HepG2 (cell line): ENCODE results near the gene ZBTB46. TPM values are rescaled to one million over a fixed set of nuclear protein-coding genes. Genes with fewer than 3 reads are reported as not detected.

Source experiments
- ATAC-seq: fragments of 200-7000 bp; cut with Tn5 transposase; 3 replicates; pipeline ENCODE4 v1.9.1; 2020; ENCODE audit warnings: mild to moderate bottlenecking, moderate library complexity
- BruUV-seq: library from RNA; stranded (reverse); fragments of 400-500 nt; replicated peaks from 2 replicates; lab custom pipeline; 2021; lab: Mats Ljungman, UMichigan
- CTCF ChIA-PET: fragments of 300-600 bp; formaldehyde crosslinking; extraction: SDS; loops from one replicate; lab custom pipeline; 2021; ENCODE audit warnings: low total read pairs, inconsistent platforms, low intra/inter-chr PET ratio; lab: Yijun Ruan, JAX
- POLR2A ChIA-PET: fragments of 350-600 bp; sonication (Branson Sonifier 250); formaldehyde crosslinking; loops from one replicate; lab custom pipeline; 2020; ENCODE audit warnings: antibody characterized with exemption, inconsistent platforms; lab: Yijun Ruan, JAX
- DNase-seq: peaks from one replicate; pipeline ENCODE4 v3.0.0-alpha.2; 2015; ENCODE audit warnings: low spot score
- FAIRE-seq: peaks from 3 replicates; lab custom pipeline; 2011; peaks lifted over from hg19 to GRCh38; lab: Jason Lieb, UNC
- H2AFZ ChIP-seq: one replicate; pipeline ENCODE4 v1.6.1; 2011; ENCODE audit warnings: low read length, inconsistent platforms
- H3K27ac ChIP-seq: fragments of 300-600 bp; 3 replicates; pipeline ENCODE4 v1.8.0; 2011; ENCODE audit warnings: mixed run types, mild to moderate bottlenecking, mixed read lengths, low read length, inconsistent platforms; ENCODE audit not compliant: insufficient read depth; ENCODE audit errors: extremely low read length
- H3K27me3 ChIP-seq, 2 experiments: fragments of 200-600 bp in 1 of 2; 2 replicates in 1 of 2; 3 replicates in 1 of 2; pipeline versions ENCODE4 v1.6.0 to v1.8.0; 2011; ENCODE audit warnings: low read length in 2 of 2, mild to moderate bottlenecking in 2 of 2, moderate library complexity in 2 of 2, inconsistent platforms in 1 of 2; ENCODE audit not compliant: insufficient read depth in 2 of 2, control insufficient read depth in 1 of 2
- H3K36me3 ChIP-seq, 2 experiments: fragments of 200-600 bp in 1 of 2; replicated peaks in 1 of 2; 2 replicates in 1 of 2; 3 replicates in 1 of 2; pipeline versions ENCODE4 v1.5.1 to v1.8.0; 2011; ENCODE audit warnings: low read length in 2 of 2, inconsistent platforms in 1 of 2; ENCODE audit not compliant: insufficient read depth in 2 of 2, control insufficient read depth in 1 of 2
- H3K4me1 ChIP-seq: 2 replicates; pipeline ENCODE4 v1.5.1; 2012; ENCODE audit warnings: low read length, inconsistent platforms; ENCODE audit not compliant: insufficient read depth
- H3K4me2 ChIP-seq: 2 replicates; pipeline ENCODE4 v1.6.0; 2011; ENCODE audit warnings: low read depth, low read length, inconsistent platforms
- H3K4me3 ChIP-seq, 3 experiments: fragments of 200-600 bp in 1 of 3; sonication (generic), shearing (Covaris generic) in 1 of 3; replicated peaks in 1 of 3; 2 replicates each; pipeline ENCODE4 v1.5.1; 2011 to 2016; ENCODE audit warnings: low read length in 3 of 3, inconsistent platforms in 2 of 3, low read depth in 2 of 3, mild to moderate bottlenecking in 2 of 3, control low read depth in 1 of 3, mixed read lengths in 1 of 3; ENCODE audit not compliant: insufficient read depth in 1 of 3
- H3K79me2 ChIP-seq: one replicate; pipeline ENCODE4 v1.6.1; 2011; ENCODE audit warnings: low read length, inconsistent platforms; ENCODE audit not compliant: insufficient read depth
- H3K9ac ChIP-seq: 2 replicates; pipeline ENCODE4 v1.6.0; 2011; ENCODE audit warnings: mild to moderate bottlenecking, low read depth, low read length, inconsistent platforms; ENCODE audit not compliant: insufficient read depth
- H3K9me3 ChIP-seq: 2 replicates; pipeline ENCODE4 v1.5.1; 2012; ENCODE audit warnings: mild to moderate bottlenecking, low read length
- H4K20me1 ChIP-seq: 2 replicates; pipeline ENCODE4 v1.6.0; 2011; ENCODE audit warnings: inconsistent platforms, mild to moderate bottlenecking, low read length, moderate library complexity; ENCODE audit not compliant: insufficient read depth
- CBX1 ChIP-seq: IDR thresholded peaks from one replicate; pipeline ENCODE4 v1.6.1; 2016; ENCODE audit warnings: antibody characterized with exemption, low read depth
- CENPBD1 ChIP-seq: sonication (generic); formaldehyde crosslinking; IDR thresholded peaks from 2 replicates; pipeline ENCODE4 v1.8.0; 2022; ENCODE audit warnings: missing genetic modification reagents, low read depth, mild to moderate bottlenecking, borderline replicate concordance
- ELF4 ChIP-seq: sonication (generic); formaldehyde crosslinking; IDR thresholded peaks from 2 replicates; pipeline ENCODE4 v1.5.0; 2020; ENCODE audit warnings: missing genetic modification reagents, mild to moderate bottlenecking, moderate library complexity, borderline replicate concordance
- GPBP1L1 ChIP-seq: sonication (generic); formaldehyde crosslinking; IDR thresholded peaks from 2 replicates; pipeline ENCODE4 v1.5.0; 2020; ENCODE audit warnings: mild to moderate bottlenecking, missing genetic modification reagents
- KAT8 ChIP-seq: IDR thresholded peaks from 2 replicates; pipeline ENCODE4 v1.6.1; 2016; ENCODE audit warnings: missing genetic modification reagents, missing compliant biosample characterization
- MTA1 ChIP-seq: sonication (generic); formaldehyde crosslinking; IDR thresholded peaks from 2 replicates; pipeline ENCODE4 v1.4.0; 2020; ENCODE audit warnings: missing genetic modification reagents, mild to moderate bottlenecking, borderline replicate concordance
- NR2F6 ChIP-seq, 2 experiments: IDR thresholded peaks; 2 replicates each; pipeline ENCODE4 v1.6.1; 2016; ENCODE audit warnings: antibody characterized with exemption in 1 of 2, mild to moderate bottlenecking in 1 of 2
- PHF21A ChIP-seq: sonication (generic); formaldehyde crosslinking; IDR thresholded peaks from 2 replicates; pipeline ENCODE4 v1.5.0; 2020; ENCODE audit warnings: mild to moderate bottlenecking, missing genetic modification reagents
- SRSF1 ChIP-seq: fragments of 200-400 bp; formaldehyde crosslinking; optimal IDR thresholded peaks from 2 replicates; pipeline ENCODE3; 2017; ENCODE audit warnings: mild to moderate bottlenecking, low read depth, low read length, moderate library complexity
- ZBTB39 ChIP-seq: sonication (generic); formaldehyde crosslinking; IDR thresholded peaks from 2 replicates; pipeline ENCODE4 v1.5.0; 2020; ENCODE audit warnings: missing genetic modification reagents
- ZFP37 ChIP-seq: sonication (generic); formaldehyde crosslinking; IDR thresholded peaks from 2 replicates; pipeline ENCODE4 v1.4.0; 2020; ENCODE audit warnings: missing genetic modification reagents, borderline replicate concordance
- ZNF746 ChIP-seq: sonication (generic); formaldehyde crosslinking; IDR thresholded peaks from 2 replicates; pipeline ENCODE4 v1.8.0; 2022; ENCODE audit warnings: mild to moderate bottlenecking, missing genetic modification reagents
- ZNF747 ChIP-seq: sonication (generic); formaldehyde crosslinking; IDR thresholded peaks from 2 replicates; pipeline ENCODE4 v1.8.1; 2023; ENCODE audit warnings: missing genetic modification reagents, mild to moderate bottlenecking, borderline replicate concordance
- WGBS: methylation state at CpG from one replicate; pipeline ENCODE4 v1.1.6; 2017; ENCODE audit warnings: low lambda C conversion rate; 5-methylcytosine and 5-hydroxymethylcytosine counted together
- in situ Hi-C: cut with HindIII; loops from 2 replicates; pipeline ENCODE4 v1.10.0; 2017; ENCODE audit warnings: low pct_unique_long_range_greater_than_20kb; ENCODE audit not compliant: extremely low pct_ligation_motif_present
- intact Hi-C: fragments of 100-400 bp; cut with micrococcal nuclease; formaldehyde crosslinking; loops from one replicate; pipeline ENCODE4 v1.10.0; 2022; ENCODE audit not compliant: unreplicated experiment
- polyA plus RNA-seq, 8 experiments: library from polyadenylated mRNA; depleted of rRNA in 3 of 8; stranded (reverse) in 7 of 8; unstranded in 1 of 8; fragments of >200 nt; fragmentation: Illumina TruSeq in 4 of 8; extraction: Trizol in 4 of 8; gene quantifications; 2 replicates each; pipeline versions ENCODE4 v1.2.1 to v1.2.3, GENCODE V29; 2011 to 2016; ENCODE audit warnings: low read depth in 4 of 8, missing spikeins in 1 of 8, mixed read lengths in 1 of 8; ENCODE audit not compliant: insufficient read depth in 1 of 8
- total RNA-seq, 5 experiments: library from RNA; depleted of rRNA; stranded (reverse); fragments of >200 nt; fragmentation: Illumina TruSeq; extraction: Trizol; gene quantifications; 2 replicates each; pipeline ENCODE4 v1.2.3, GENCODE V29; 2016; ENCODE audit warnings: low read depth in 1 of 5
- TF ChIP-seq, protein P1 (sequence below): sonication (generic); formaldehyde crosslinking; IDR thresholded peaks from 2 replicates; pipeline ENCODE4 v1.4.0; 2020; ENCODE audit warnings: missing genetic modification reagents, mild to moderate bottlenecking, borderline replicate concordance
- TF ChIP-seq, protein P2 (sequence below): sonication (generic); formaldehyde crosslinking; IDR thresholded peaks from 2 replicates; pipeline ENCODE4 v1.8.0; 2022; ENCODE audit warnings: mild to moderate bottlenecking, missing genetic modification reagents, borderline replicate concordance

The ZBTB46 gene
- total and polyA plus RNA-seq, 2 of the 13 experiments (the other 11 are each of a cell fraction or from before 2014, with no cell fraction given), result 1.6 to 13.5 TPM

DNA sequence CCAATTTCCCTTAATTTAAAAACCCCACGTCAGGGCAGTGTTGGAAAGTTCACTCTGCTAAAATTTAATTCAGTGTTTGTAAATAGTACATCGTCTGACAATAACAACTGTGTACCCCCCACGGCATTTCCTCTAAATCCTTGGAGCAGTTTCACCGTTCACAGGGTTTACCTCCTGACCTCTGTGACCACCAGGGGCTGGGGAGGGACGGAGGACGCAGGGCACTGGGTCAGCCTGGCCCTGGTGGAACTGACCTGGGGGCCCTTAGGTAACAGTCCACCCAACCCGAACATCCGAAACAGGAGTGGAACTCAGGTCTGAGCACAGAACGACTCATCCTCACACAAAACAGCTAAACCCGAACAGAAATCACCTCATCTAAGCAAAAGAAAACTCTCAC lies 2.1 kb downstream of the ZBTB46 start:
- DNase-seq, result no peak
- intact Hi-C loops (no loop called here), in situ Hi-C loops (no loop called here)
- H3K36me3 ChIP-seq, result no peaks in the 10 kb centered on the region
- no TSS peak for BruUV-seq
- peaks cover 52% of the 10 kb centered on the region for H3K4me1 ChIP-seq
- H2AFZ ChIP-seq, result no peak overlapping the region
- H3K4me2 ChIP-seq, result peak overlapping the region; percentile 88
- H3K4me3 ChIP-seq, result peak overlapping the region in 1 of 3 experiments; percentile 24; a peak in 1 of 6 replicates
- peaks cover 4% of the 10 kb centered on the region; the same call in 1 of the 2 replicates for H4K20me1 ChIP-seq
- no peaks in the 10 kb centered on the region for H3K79me2 ChIP-seq
- no peak overlapping the region for H3K9ac ChIP-seq
- CTCF ChIA-PET, result interaction anchor here (1.5 kb wide), 1 partner anchor 35 kb away, joined by 4 read pairs; no protein-coding TSS in a partner anchor
- H3K9me3 ChIP-seq, result no peaks in the 10 kb centered on the region
- ATAC-seq, result peak; percentile 19; the same call in 2 of the 3 replicates
- H3K27me3 ChIP-seq, result peaks cover 13 to 32% of the 10 kb centered on the region in 2 experiments
- peak; percentile 23 for FAIRE-seq
- H3K27ac ChIP-seq, result no peak overlapping the region
- WGBS, result 19% methylated on average over 10 of the region's 10 CpGs
- POLR2A ChIA-PET, result interaction anchor here (2.6 kb wide), 1 partner anchor 36 kb away, joined by 9 read pairs; the partner anchor contains the start of gene TPD52L2
- no peak for TF ChIP-seq ZBTB39 (CRISPR knock-in tag)
- TF ChIP-seq NR2F6 (IDR thresholded peaks at IDR 0.05), result peak; percentile 57; the same call in 1 of the 2 replicates
- 0 out of 2 replicates have a peak, but pooled peaks have one; percentile 35 for TF ChIP-seq NR2F6 (CRISPR knock-in tag; IDR thresholded peaks at IDR 0.05)
- TF ChIP-seq CENPBD1 (CRISPR knock-in tag), result no peak
- no peak for TF ChIP-seq GPBP1L1 (CRISPR knock-in tag)
- TF ChIP-seq ZNF746, result no peak
- 0 out of 2 replicates have a peak, but pooled peaks have one; percentile 5 for TF ChIP-seq PHF21A (CRISPR knock-in tag)
- 0 out of 2 replicates have a peak, but pooled peaks have one; percentile 45 for TF ChIP-seq ZFP37
- TF ChIP-seq CBX1, result no peak
- TF ChIP-seq KAT8 (CRISPR knock-in tag), result no peak
- no peak for TF ChIP-seq ELF4 (CRISPR knock-in tag)
- TF ChIP-seq, protein P1, sequence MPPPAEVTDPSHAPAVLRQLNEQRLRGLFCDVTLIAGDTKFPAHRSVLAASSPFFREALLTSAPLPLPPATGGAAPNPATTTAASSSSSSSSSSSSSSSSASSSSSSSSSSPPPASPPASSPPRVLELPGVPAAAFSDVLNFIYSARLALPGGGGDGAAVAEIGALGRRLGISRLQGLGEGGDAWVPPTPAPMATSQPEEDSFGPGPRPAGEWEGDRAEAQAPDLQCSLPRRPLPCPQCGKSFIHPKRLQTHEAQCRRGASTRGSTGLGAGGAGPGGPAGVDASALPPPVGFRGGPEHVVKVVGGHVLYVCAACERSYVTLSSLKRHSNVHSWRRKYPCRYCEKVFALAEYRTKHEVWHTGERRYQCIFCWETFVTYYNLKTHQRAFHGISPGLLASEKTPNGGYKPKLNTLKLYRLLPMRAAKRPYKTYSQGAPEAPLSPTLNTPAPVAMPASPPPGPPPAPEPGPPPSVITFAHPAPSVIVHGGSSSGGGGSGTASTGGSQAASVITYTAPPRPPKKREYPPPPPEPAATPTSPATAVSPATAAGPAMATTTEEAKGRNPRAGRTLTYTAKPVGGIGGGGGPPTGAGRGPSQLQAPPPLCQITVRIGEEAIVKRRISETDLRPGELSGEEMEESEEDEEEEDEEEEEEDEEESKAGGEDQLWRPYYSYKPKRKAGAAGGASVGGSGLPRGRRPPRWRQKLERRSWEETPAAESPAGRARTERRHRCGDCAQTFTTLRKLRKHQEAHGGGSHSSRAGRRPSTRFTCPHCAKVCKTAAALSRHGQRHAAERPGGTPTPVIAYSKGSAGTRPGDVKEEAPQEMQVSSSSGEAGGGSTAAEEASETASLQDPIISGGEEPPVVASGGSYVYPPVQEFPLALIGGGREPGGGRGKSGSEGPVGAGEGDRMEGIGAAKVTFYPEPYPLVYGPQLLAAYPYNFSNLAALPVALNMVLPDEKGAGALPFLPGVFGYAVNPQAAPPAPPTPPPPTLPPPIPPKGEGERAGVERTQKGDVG, result 0 out of 2 replicates have a peak, but pooled peaks have one; percentile 42
- TF ChIP-seq, protein P2, sequence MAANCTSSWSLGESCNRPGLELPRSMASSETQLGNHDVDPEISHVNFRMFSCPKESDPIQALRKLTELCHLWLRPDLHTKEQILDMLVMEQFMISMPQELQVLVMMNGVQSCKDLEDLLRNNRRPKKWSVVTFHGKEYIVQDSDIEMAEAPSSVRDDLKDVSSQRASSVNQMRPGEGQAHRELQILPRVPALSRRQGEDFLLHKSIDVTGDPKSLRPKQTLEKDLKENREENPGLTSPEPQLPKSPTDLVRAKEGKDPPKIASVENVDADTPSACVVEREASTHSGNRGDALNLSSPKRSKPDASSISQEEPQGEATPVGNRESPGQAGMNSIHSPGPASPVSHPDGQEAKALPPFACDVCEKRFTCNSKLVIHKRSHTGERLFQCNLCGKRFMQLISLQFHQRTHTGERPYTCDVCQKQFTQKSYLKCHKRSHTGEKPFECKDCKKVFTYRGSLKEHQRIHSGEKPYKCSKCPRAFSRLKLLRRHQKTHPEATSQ (CRISPR knock-in tag), result no peak
- TF ChIP-seq MTA1 (CRISPR knock-in tag), result peak; percentile 43; the same call in 1 of the 2 replicates
- 0 out of 2 replicates have a peak, but pooled peaks have one; percentile 58 for TF ChIP-seq ZNF747 (CRISPR knock-in tag)
- no peak for TF ChIP-seq SRSF1
